PC-3 (cell line): ENCODE measurements around the gene BRD9.
"Not testable (repeated sequence)": the region's sequence is repeated elsewhere in the genome, so short reads cannot be mapped to it uniquely, and the experiment has no call there.

Experiments
- EZH2 ChIP-seq: fragments of 300-600 bp; sonication (generic); IDR thresholded peaks from one replicate; pipeline ENCODE4 v1.6.1; 2017; ENCODE audit warnings: antibody characterized with exemption, mild to moderate bottlenecking, low read length; ENCODE audit not compliant: unreplicated experiment
- TF ChIP-seq, protein P1 (sequence below): fragments of 300-600 bp; sonication (generic); conservative IDR thresholded peaks from 2 replicates; pipeline ENCODE4 v1.5.1; 2017; ENCODE audit warnings: antibody characterized with exemption, low read depth, mild to moderate bottlenecking, low read length

- not testable (repeated sequence) for TF ChIP-seq EZH2
- TF ChIP-seq, protein P1, sequence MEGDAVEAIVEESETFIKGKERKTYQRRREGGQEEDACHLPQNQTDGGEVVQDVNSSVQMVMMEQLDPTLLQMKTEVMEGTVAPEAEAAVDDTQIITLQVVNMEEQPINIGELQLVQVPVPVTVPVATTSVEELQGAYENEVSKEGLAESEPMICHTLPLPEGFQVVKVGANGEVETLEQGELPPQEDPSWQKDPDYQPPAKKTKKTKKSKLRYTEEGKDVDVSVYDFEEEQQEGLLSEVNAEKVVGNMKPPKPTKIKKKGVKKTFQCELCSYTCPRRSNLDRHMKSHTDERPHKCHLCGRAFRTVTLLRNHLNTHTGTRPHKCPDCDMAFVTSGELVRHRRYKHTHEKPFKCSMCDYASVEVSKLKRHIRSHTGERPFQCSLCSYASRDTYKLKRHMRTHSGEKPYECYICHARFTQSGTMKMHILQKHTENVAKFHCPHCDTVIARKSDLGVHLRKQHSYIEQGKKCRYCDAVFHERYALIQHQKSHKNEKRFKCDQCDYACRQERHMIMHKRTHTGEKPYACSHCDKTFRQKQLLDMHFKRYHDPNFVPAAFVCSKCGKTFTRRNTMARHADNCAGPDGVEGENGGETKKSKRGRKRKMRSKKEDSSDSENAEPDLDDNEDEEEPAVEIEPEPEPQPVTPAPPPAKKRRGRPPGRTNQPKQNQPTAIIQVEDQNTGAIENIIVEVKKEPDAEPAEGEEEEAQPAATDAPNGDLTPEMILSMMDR, result not testable (repeated sequence)
Measured at GRCh38 chr5:828194-828593, 64.4 kb downstream of the BRD9 start.
